ENCODE measurements around the gene APBB2.
"Not testable (repeated sequence)": the region's sequence is repeated elsewhere in the genome, so short reads cannot be mapped to it uniquely, and the experiment has no call there.

The APBB2 gene

DNA sequence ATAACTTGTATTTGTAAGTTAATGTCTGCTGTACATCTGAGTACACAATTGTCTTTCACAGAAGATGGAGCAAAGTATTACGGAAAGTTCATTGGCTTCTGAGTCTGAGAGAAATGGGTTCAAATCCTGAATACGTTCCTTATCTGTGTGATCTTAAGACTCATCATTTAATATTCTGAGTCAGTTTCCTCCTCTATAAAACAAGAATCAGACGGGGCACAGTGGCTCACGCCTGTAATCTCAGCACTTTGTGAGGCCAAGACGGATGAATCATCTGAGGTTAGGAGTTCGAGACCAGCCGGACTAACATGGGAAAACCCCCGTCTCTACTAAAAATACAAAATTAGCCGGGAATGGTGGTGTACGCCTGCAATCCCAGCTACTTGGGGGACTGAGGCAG is 57.8 kb downstream of the APBB2 start:
- TF ChIP-seq, protein P1, sequence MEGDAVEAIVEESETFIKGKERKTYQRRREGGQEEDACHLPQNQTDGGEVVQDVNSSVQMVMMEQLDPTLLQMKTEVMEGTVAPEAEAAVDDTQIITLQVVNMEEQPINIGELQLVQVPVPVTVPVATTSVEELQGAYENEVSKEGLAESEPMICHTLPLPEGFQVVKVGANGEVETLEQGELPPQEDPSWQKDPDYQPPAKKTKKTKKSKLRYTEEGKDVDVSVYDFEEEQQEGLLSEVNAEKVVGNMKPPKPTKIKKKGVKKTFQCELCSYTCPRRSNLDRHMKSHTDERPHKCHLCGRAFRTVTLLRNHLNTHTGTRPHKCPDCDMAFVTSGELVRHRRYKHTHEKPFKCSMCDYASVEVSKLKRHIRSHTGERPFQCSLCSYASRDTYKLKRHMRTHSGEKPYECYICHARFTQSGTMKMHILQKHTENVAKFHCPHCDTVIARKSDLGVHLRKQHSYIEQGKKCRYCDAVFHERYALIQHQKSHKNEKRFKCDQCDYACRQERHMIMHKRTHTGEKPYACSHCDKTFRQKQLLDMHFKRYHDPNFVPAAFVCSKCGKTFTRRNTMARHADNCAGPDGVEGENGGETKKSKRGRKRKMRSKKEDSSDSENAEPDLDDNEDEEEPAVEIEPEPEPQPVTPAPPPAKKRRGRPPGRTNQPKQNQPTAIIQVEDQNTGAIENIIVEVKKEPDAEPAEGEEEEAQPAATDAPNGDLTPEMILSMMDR (IDR thresholded peaks at IDR 0.05; ENCODE audit: insufficient read depth, low read depth, low read length, missing control alignments), result no peak
- DNase-seq (ENCODE audit: low read depth), result no peak

DNA sequence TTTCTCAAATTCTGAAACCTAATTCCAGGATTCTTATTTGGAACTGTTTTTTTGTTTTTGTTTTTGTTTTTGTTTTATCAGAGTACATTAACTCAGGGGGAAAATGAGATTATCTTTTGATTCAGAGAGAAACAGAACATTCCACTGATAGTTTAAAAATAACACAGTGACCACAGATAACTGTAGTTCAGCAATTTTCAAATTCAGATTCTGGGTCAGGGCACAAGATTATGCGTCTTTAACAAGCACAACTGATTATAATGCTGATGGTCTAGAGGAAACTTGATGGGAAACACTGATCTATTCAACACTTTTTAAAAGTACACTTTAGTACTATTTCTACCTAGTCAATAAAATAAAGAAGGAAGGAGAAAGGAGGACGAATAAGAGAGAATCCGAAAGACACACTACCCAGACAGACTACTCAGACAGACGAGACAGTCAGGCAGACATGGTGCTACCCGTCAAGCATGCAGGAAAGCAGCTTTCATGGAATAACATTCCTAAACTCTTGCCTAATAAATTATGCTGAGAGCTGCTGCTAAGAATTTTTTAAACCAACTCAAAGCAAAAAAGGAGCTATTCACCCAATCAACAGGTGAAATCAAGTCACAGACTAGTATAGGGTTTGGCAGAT is 59.0 kb downstream of the APBB2 start:
- DNase-seq (ENCODE audit: low read depth), result no peak
- no peak overlapping the region for H3K4me3 ChIP-seq (ENCODE audit: low read depth, low read length)
- TF ChIP-seq, protein P1 (IDR thresholded peaks at IDR 0.05; ENCODE audit: insufficient read depth, low read depth, low read length, missing control alignments), result no peak

More for the DNA sequence above, 57.8 kb downstream of the APBB2 start:
- no peak overlapping the region for H3K4me3 ChIP-seq (ENCODE audit: low read depth, low read length)

DNA sequence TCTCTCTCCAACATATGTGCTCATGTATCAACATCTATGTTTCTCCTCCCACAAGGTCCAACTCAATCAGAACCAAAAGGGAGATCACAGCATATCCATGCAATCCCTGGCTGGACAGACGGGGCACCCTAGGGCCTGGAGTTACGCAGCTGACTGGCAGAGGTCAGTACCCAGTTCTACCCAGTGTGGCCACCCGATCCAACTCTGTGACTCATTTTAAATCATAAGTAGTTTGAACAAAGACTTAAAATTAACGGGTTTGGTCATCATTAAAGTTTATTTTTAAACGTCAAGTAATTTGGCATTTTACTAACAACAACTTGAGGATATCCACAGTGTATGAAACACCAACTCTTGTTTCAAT is 59.5 kb downstream of the APBB2 start:
- no peak overlapping the region for H3K4me3 ChIP-seq (ENCODE audit: low read depth, low read length)
- DNase-seq (ENCODE audit: low read depth), result no peak
- TF ChIP-seq, protein P1 (IDR thresholded peaks at IDR 0.05; ENCODE audit: insufficient read depth, low read depth, low read length, missing control alignments), result no peak

DNA sequence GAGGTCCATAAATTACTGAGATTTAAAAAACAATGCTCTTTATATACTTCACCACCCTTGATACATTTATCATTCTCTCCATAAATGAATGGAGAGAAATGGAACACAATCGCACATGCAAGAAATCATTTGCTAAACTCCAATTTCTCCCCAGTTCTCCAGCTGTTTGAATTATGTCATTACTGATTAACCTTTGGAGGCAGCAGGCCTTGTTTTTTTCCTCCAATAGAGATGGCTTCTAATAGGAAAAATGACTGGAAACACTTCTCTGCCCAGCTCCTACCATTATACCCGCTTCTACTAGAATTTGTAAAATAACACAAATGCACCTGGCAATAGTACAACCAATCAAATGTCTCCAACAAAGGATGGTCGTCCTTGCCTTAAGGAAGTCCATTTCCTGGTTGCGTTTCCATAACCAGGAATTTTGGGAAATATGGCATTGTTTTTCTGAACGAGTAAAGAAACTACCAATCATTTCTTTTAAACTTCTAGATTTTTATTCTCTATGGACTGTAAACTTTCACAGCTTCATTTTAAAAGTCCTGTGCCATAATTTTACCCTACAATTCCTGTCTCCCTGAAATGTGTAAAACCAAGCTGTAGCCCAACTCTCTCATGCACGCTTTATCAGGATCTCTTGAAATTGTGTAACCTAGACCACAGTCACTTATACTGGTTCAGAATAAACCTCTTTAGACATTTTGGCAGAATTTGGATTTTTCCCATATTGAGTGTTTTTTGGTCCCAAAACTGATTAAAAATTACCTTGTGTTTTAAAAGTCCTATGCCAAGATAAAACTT is 60.1 kb downstream of the APBB2 start:
- no peak overlapping the region for H3K4me3 ChIP-seq (ENCODE audit: low read depth, low read length)
- TF ChIP-seq, protein P1 (IDR thresholded peaks at IDR 0.05; ENCODE audit: insufficient read depth, low read depth, low read length, missing control alignments), result no peak
- no peak for DNase-seq (ENCODE audit: low read depth)

DNA sequence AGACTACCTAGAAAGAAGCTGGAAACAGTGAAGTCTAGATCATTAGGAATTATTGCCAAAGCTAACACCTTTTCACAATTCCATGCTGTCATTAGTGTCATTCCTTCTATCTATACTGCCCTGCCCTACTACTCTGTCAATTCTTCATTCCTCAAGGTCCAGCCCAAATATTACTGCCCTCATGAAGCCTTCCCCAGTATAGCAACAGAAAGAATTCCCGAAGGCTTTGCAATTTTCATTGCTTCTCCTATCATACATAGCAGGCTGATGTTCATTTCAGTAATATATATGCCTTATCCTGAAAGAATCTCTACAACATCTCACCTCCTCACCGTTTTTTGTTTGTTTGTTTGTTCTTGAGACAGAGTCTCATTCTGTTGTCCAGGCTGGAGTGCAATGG is 63.9 kb downstream of the APBB2 start:
- H3K4me3 ChIP-seq (ENCODE audit: low read depth, low read length), result no peak overlapping the region

DNA sequence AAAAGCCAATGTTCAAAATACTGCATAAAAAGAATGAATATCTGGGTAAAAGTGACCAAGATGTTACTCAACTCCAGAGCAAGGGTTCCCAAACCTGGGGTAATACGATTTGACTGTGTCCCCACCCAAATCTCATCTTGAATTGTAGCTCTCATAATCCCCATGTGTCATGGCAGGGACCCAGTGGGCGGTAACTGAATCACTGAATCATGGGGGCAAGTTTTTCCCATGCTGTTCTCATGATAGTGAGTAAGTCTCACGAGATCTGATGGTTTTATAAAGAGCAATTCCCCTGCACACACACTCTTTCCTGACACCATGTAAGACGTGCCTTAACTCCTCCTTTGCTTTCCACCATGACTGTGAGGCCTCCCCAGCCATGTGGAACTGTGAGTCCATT is 64.8 kb downstream of the APBB2 start:
- not testable (repeated sequence) for DNase-seq (ENCODE audit: low read depth); H3K4me3 ChIP-seq (ENCODE audit: low read depth, low read length)

More for the DNA sequence above, 63.9 kb downstream of the APBB2 start:
- no peak for DNase-seq (ENCODE audit: low read depth)
- TF ChIP-seq, protein P1 (IDR thresholded peaks at IDR 0.05; ENCODE audit: insufficient read depth, low read depth, low read length, missing control alignments), result no peak

DNA sequence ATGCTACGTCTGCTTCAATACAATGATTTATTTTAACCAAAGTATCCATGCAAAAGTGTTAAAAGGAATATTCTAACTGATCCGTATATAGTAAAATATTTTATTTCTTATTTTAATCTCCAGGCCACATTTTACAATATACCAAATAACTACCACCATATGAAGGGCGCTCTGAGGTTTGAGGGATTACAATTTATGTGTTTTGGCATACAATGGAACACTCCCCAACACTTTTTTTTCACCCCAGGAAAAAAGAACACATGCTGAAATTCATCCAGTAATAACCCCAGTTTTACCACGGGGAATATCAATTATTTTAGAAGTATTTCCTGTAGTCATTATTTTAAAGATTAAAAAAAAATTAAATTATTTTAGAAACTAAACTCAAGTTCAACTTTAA is 65.4 kb downstream of the APBB2 start:
- no peak overlapping the region for H3K4me3 ChIP-seq (ENCODE audit: low read depth, low read length)
- TF ChIP-seq, protein P1 (IDR thresholded peaks at IDR 0.05; ENCODE audit: insufficient read depth, low read depth, low read length, missing control alignments), result no peak
- no peak for DNase-seq (ENCODE audit: low read depth)

Measured in GM12865 (cell line).